HT1080 (cell line): ENCODE results near the gene RYR2. TPM values are rescaled to one million over a fixed set of nuclear protein-coding genes. Genes with fewer than 3 reads are reported as not detected.
"Not testable (repeated sequence)": the region's sequence is repeated elsewhere in the genome, so short reads cannot be mapped to it uniquely, and the experiment has no call there.

Experiments used
- DNase-seq: peaks from one replicate; pipeline ENCODE4 v3.0.0-alpha.2; 2015; ENCODE audit warnings: low read depth
- total RNA-seq: library from RNA; depleted of rRNA; stranded (reverse); fragments of >200 nt; shearing (Covaris generic); gene quantifications from 2 replicates; pipeline ENCODE4 v1.2.3, GENCODE V29; 2014

Gene RYR2
- total RNA-seq, 1 experiment from 2014 or later, result 0.40 TPM

GRCh38 chr1:237141502-237141901, 99.5 kb downstream of the RYR2 start:
- DNase-seq, result no peak

GRCh38 chr1:237145379-237146135, 103.6 kb downstream of the RYR2 start:
- DNase-seq, result no peak

- no peak for DNase-seq
These were observed 104.3 kb downstream of the RYR2 start for GRCh38 chr1:237146241-237146640.

GRCh38 chr1:237149857-237150256, 107.9 kb downstream of the RYR2 start:
- DNase-seq, result no peak

- not testable (repeated sequence) for DNase-seq
These were observed 110.0 kb downstream of the RYR2 start for GRCh38 chr1:237151979-237152378.

GRCh38 chr1:237152506-237153335, 110.7 kb downstream of the RYR2 start:
- peak; percentile 37 for DNase-seq

- peak; percentile 59 for DNase-seq
These were observed 112.2 kb downstream of the RYR2 start for GRCh38 chr1:237154157-237154556.

- DNase-seq, result no peak
These were observed 122.7 kb downstream of the RYR2 start for GRCh38 chr1:237164406-237165352.

- DNase-seq, result no peak
These were observed 124.1 kb downstream of the RYR2 start for GRCh38 chr1:237166086-237166485.

- DNase-seq, result no peak
These were observed 124.7 kb downstream of the RYR2 start for GRCh38 chr1:237166593-237167101.

GRCh38 chr1:237170149-237170548, 128.2 kb downstream of the RYR2 start:
- no peak for DNase-seq

GRCh38 chr1:237171454-237172117, 129.6 kb downstream of the RYR2 start:
- DNase-seq, result no peak

- DNase-seq, result no peak
These were observed 130.1 kb downstream of the RYR2 start for GRCh38 chr1:237172118-237172485.

GRCh38 chr1:237179503-237179902, 137.5 kb downstream of the RYR2 start:
- DNase-seq, result no peak

- DNase-seq, result no peak
These were observed 138.3 kb downstream of the RYR2 start for GRCh38 chr1:237180256-237180655.

GRCh38 chr1:237181743-237182317, 139.8 kb downstream of the RYR2 start:
- peak; percentile 12 for DNase-seq

GRCh38 chr1:237183963-237184540, 142.1 kb downstream of the RYR2 start:
- no peak for DNase-seq

- no peak for DNase-seq
These were observed 144.7 kb downstream of the RYR2 start for GRCh38 chr1:237186675-237187074.

GRCh38 chr1:237187842-237188241, 145.9 kb downstream of the RYR2 start:
- DNase-seq, result no peak

GRCh38 chr1:237191403-237191802, 149.4 kb downstream of the RYR2 start:
- DNase-seq, result no peak
